K562 (cell line): Measurements from ENCODE around the gene TDRD10.

Experiments
- HDAC2 ChIP-seq: fragments of 450-650 bp; IDR thresholded peaks from 2 replicates; pipeline ENCODE4 v1.6.1; 2016; ENCODE audit warnings: mild to moderate bottlenecking
- RBM15 ChIP-seq: fragments of 200-400 bp; formaldehyde crosslinking; IDR thresholded peaks from 2 replicates; pipeline ENCODE4 v1.6.1; 2018; ENCODE audit warnings: mild to moderate bottlenecking, low read length, moderate library complexity; ENCODE audit not compliant: insufficient read depth
- ZNF239 ChIP-seq: fragments of 250-450 bp; sonication (Bioruptor Pico); IDR thresholded peaks from 2 replicates; pipeline ENCODE4 v1.4.0; 2020; ENCODE audit warnings: mild to moderate bottlenecking
- TF ChIP-seq, protein P1 (sequence below), 3 experiments: IDR thresholded peaks in 2 of 3; conservative IDR thresholded peaks in 1 of 3; 2 replicates each; pipeline ENCODE4 v1.5.1; 2011 to 2012; ENCODE audit warnings: low read length in 3 of 3, mild to moderate bottlenecking in 3 of 3, control low read depth in 2 of 3, improper control_type of control experiment in 1 of 3, inconsistent platforms in 1 of 3, low read depth in 1 of 3, mixed read lengths in 1 of 3, moderate library complexity in 1 of 3; ENCODE audit not compliant: insufficient read depth in 2 of 3
- TF ChIP-seq, protein P2 (sequence below): fragments of 450-650 bp; IDR thresholded peaks from one replicate; pipeline ENCODE4 v1.6.1; 2018; ENCODE audit warnings: mild to moderate bottlenecking, moderate library complexity; ENCODE audit not compliant: partially characterized antibody
- TF ChIP-seq, protein P3 (sequence below): fragments of 450-650 bp; IDR thresholded peaks from 2 replicates; pipeline ENCODE4 v1.6.1; 2016; ENCODE audit warnings: antibody characterized with exemption

DNA sequence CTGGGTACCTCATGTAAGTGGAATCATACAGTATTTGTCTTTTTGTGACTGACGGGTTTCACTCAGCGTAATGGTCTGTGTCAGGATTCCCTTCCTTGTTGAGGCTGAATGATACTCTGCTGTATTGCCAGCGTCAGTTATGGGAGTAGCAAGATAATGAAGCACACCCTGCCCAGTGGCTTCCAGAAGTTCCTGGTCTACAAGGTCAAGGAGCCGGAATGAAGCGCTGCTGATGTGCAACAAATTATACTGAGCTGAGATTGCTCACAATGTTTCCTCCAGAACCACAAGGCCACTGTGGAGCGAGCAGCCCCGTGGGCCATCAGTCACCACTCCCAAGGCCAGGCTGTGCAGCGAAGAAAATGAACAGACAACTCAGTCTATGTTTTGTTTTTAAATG is 24.0 kb upstream of the TDRD10 start:
- TF ChIP-seq, protein P1, sequence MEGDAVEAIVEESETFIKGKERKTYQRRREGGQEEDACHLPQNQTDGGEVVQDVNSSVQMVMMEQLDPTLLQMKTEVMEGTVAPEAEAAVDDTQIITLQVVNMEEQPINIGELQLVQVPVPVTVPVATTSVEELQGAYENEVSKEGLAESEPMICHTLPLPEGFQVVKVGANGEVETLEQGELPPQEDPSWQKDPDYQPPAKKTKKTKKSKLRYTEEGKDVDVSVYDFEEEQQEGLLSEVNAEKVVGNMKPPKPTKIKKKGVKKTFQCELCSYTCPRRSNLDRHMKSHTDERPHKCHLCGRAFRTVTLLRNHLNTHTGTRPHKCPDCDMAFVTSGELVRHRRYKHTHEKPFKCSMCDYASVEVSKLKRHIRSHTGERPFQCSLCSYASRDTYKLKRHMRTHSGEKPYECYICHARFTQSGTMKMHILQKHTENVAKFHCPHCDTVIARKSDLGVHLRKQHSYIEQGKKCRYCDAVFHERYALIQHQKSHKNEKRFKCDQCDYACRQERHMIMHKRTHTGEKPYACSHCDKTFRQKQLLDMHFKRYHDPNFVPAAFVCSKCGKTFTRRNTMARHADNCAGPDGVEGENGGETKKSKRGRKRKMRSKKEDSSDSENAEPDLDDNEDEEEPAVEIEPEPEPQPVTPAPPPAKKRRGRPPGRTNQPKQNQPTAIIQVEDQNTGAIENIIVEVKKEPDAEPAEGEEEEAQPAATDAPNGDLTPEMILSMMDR (IDR thresholded peaks at IDR 0.05 in 2 of 3, conservative IDR thresholded peaks at IDR 0.05 in 1 of 3; ENCODE audit: insufficient read depth in 2 of 3, low read depth in 1 of 3, low read length in 3 of 3) = no peak
- no peak for TF ChIP-seq ZNF239 (CRISPR knock-in tag)
- no peak for TF ChIP-seq HDAC2
- TF ChIP-seq, protein P2, sequence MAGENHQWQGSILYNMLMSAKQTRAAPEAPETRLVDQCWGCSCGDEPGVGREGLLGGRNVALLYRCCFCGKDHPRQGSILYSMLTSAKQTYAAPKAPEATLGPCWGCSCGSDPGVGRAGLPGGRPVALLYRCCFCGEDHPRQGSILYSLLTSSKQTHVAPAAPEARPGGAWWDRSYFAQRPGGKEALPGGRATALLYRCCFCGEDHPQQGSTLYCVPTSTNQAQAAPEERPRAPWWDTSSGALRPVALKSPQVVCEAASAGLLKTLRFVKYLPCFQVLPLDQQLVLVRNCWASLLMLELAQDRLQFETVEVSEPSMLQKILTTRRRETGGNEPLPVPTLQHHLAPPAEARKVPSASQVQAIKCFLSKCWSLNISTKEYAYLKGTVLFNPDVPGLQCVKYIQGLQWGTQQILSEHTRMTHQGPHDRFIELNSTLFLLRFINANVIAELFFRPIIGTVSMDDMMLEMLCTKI = no peak
- TF ChIP-seq RBM15 = no peak
- TF ChIP-seq, protein P3, sequence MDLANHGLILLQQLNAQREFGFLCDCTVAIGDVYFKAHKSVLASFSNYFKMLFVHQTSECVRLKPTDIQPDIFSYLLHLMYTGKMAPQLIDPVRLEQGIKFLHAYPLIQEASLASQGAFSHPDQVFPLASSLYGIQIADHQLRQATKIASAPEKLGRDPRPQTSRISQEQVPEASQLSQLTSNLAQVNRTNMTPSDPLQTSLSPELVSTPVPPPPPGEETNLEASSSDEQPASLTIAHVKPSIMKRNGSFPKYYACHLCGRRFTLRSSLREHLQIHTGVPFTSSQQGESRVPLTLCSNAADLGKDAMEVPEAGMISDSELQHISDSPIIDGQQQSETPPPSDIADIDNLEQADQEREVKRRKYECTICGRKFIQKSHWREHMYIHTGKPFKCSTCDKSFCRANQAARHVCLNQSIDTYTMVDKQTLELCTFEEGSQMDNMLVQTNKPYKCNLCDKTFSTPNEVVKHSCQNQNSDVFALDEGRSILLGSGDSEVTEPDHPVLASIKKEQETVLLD = no peak
